Activated CD8-positive, alpha-beta T cell treated with anti-CD3 and anti-CD28 coated beads for 36 hours (primary cell): ENCODE results near the gene THOP1. TPM values are rescaled to one million over a fixed set of nuclear protein-coding genes. Genes with fewer than 3 reads are reported as not detected.

ENCODE experiments used
- ATAC-seq: fragments of 200-7000 bp; cut with Tn5 transposase; one replicate; pipeline ENCODE4 v1.10.0; 2021; ENCODE audit warnings: mild to moderate bottlenecking, moderate library complexity
- CTCF ChIA-PET: fragments of 350-600 bp; sonication (Branson Sonifier 250); formaldehyde crosslinking; loops from one replicate; lab custom pipeline; 2021; ENCODE audit warnings: antibody characterized with exemption; lab: Charles Lee
- POLR2A ChIA-PET: fragments of 350-600 bp; sonication (Branson Sonifier 250); formaldehyde crosslinking; loops from one replicate; lab custom pipeline; 2021; ENCODE audit warnings: antibody characterized with exemption; lab: Charles Lee
- DNase-seq: peaks from one replicate; pipeline ENCODE4 v3.0.0-alpha.2; 2020
- H3K27ac Mint-ChIP-seq: one replicate; pipeline ENCODE4 v1.8.0; 2021; ENCODE audit warnings: mild to moderate bottlenecking, mixed read lengths
- H3K27me3 Mint-ChIP-seq: one replicate; pipeline ENCODE4 v1.8.0; 2021; ENCODE audit warnings: mixed read lengths
- H3K36me3 Mint-ChIP-seq: one replicate; pipeline ENCODE4 v1.8.0; 2021; ENCODE audit warnings: low read depth, mixed read lengths
- H3K4me1 Mint-ChIP-seq: one replicate; pipeline ENCODE4 v1.8.0; 2021; ENCODE audit warnings: low read depth, mixed read lengths
- H3K4me3 Mint-ChIP-seq: one replicate; pipeline ENCODE4 v1.8.0; 2021; ENCODE audit warnings: mild to moderate bottlenecking, moderate library complexity, mixed read lengths
- H3K9me3 Mint-ChIP-seq: one replicate; pipeline ENCODE4 v1.8.0; 2021; ENCODE audit warnings: mixed read lengths
- CTCF ChIP-seq: fragments of 200-600 bp; IDR thresholded peaks from one replicate; pipeline ENCODE4 v1.8.0; 2022; ENCODE audit warnings: antibody characterized with exemption, mild to moderate bottlenecking
- intact Hi-C: fragments of 100-400 bp; cut with micrococcal nuclease; formaldehyde crosslinking; loops from one replicate; pipeline ENCODE4 v1.10.0; 2022
- total RNA-seq, 2 experiments: library from RNA; stranded (reverse); gene quantifications; one replicate each; pipeline ENCODE4 v1.2.3, GENCODE V29; 2021

THOP1 gene
- total RNA-seq, 2 experiments from 2014 or later: 157 to 158 TPM

GRCh38 chr19:2754659-2755447 lies 30.4 kb upstream of the THOP1 start:
- H3K27ac Mint-ChIP-seq: no peak overlapping the region
- ATAC-seq (no peak), DNase-seq (no peak)
- ChIA-PET CTCF (interaction anchor here (0.8 kb wide), 1 partner anchor 97 kb away, joined by 3 read pairs; no protein-coding TSS in a partner anchor), POLR2A (no interaction called here)
- H3K27me3 Mint-ChIP-seq: peaks cover 2% of the 10 kb centered on the region
- peaks cover 13% of the 10 kb centered on the region for H3K4me1 Mint-ChIP-seq
- H3K36me3 Mint-ChIP-seq: peaks cover 11% of the 10 kb centered on the region
- no peak overlapping the region for H3K4me3 Mint-ChIP-seq
- no peak for TF ChIP-seq CTCF
- no peaks in the 10 kb centered on the region for H3K9me3 Mint-ChIP-seq
- intact Hi-C loops: no loop called here

- Mint-ChIP-seq H3K27ac (no peak overlapping the region), H3K4me1 (peaks cover 13% of the 10 kb centered on the region), H3K36me3 (peaks cover 14% of the 10 kb centered on the region), H3K27me3 (peaks cover under 1% of the 10 kb centered on the region), H3K4me3 (no peak overlapping the region), H3K9me3 (no peaks in the 10 kb centered on the region)
- ATAC-seq (no peak), DNase-seq (no peak)
- no peak for TF ChIP-seq CTCF
- intact Hi-C loops: no loop called here
- POLR2A ChIA-PET: no interaction called here
- CTCF ChIA-PET: interaction anchor here (0.8 kb wide), 1 partner anchor 97 kb away, joined by 3 read pairs; no protein-coding TSS in a partner anchor
Measured at GRCh38 chr19:2755448-2755705, 29.9 kb upstream of the THOP1 start.

- no peaks in the 10 kb centered on the region for H3K27me3 Mint-ChIP-seq
Measured at GRCh38 chr19:2755811-2756210, 29.5 kb upstream of the THOP1 start.

GRCh38 chr19:2756477-2756876 lies 28.8 kb upstream of the THOP1 start:
- POLR2A ChIA-PET: interaction anchor here (1.0 kb wide), 1 partner anchor 16 kb away, joined by 4 read pairs; no protein-coding TSS in a partner anchor
- intact Hi-C loops: no loop called here
- Mint-ChIP-seq H3K36me3 (peaks cover 17% of the 10 kb centered on the region), H3K4me1 (peaks cover 13% of the 10 kb centered on the region), H3K4me3 (no peak overlapping the region), H3K9me3 (no peaks in the 10 kb centered on the region), H3K27me3 (no peaks in the 10 kb centered on the region), H3K27ac (no peak overlapping the region)
- no peak for DNase-seq
- no peak for TF ChIP-seq CTCF
- CTCF ChIA-PET: no interaction called here
- no peak for ATAC-seq

More at GRCh38 chr19:2755811-2756210, 29.5 kb upstream of the THOP1 start:
- H3K4me3 Mint-ChIP-seq: no peak overlapping the region
- H3K4me1 Mint-ChIP-seq: peaks cover 13% of the 10 kb centered on the region
- DNase-seq (no peak), ATAC-seq (no peak)
- CTCF ChIA-PET: no interaction called here
- POLR2A ChIA-PET: interaction anchor here (1.0 kb wide), 1 partner anchor 16 kb away, joined by 4 read pairs; no protein-coding TSS in a partner anchor
- intact Hi-C loops: no loop called here
- H3K27ac Mint-ChIP-seq: no peak overlapping the region
- no peaks in the 10 kb centered on the region for H3K9me3 Mint-ChIP-seq
- no peak for TF ChIP-seq CTCF
- peaks cover 15% of the 10 kb centered on the region for H3K36me3 Mint-ChIP-seq
